ENCODE data around the gene MSANTD1.
A peak's percentile ranks its signal among the peaks of the same experiment; 100 is the strongest.

The MSANTD1 gene

DNA sequence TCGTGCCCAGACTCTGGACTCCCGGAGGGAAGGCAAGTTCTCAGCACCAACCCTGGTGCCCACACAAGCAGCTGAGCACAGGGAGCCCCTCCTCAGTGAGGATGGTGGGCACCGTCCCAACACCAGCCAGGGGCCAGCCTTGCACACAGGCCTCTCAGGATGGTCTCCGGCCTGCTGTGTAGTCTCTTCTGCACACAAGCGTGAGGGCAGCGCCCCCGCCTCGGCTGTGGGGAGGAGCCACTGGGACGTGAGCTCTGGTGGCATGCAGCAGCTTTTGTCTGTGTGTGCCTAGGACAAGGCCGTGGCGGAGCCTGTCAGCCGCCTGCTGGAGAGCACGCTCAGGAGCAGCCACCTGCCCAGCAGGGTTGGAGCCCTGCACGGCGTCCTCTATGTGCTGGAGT is 16.1 kb upstream of the MSANTD1 start:
- DNase-seq: no peak

- no peak for DNase-seq
These were observed 15.4 kb upstream of the MSANTD1 start for GRCh38 chr4:3233391-3234071.

DNA sequence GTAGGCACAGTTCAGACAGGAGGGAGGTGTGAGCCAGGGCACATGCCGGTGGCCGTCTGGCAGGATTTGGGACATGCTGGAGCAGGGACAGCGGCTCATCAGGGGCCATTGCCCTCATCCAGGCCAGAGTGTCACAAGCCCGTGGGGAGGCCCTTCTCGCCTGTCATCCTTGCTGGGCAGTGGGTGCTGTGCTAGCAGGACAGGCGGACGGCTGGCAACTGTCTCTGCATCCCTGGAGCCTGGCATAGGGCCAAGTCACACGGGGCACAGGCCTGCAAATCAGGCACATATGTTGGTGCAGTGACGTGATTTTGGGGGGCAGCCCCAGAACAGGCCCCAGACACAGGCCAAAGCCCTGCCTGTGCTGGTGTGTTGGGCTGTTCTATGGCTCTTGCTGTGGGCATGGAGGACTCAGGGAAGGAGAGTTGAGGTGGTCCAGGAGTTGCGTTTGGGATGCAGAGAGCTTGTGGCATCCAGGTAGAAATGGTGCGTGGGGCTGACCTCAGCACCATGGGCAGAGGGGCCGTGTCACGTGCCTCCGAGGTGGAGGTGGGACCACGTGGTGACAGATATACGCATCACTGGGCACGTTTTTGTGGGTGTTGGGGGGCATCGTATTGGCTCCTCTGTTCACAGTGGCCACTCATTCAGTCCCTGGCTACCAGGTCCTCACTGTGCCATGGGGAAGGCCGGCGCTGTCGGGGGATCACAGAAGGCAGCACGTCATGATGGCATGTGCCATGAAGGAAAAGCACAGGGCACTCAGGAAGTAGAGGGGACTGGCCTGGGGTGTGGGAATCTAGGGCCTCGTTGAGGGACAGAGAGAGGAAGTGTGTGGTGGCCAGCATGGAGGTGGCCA is 14.6 kb upstream of the MSANTD1 start:
- peak in 1 of 58 donors; percentile 20 for DNase-seq

- DNase-seq: no peak
These were observed 14.0 kb upstream of the MSANTD1 start for GRCh38 chr4:3235030-3235345.

DNA sequence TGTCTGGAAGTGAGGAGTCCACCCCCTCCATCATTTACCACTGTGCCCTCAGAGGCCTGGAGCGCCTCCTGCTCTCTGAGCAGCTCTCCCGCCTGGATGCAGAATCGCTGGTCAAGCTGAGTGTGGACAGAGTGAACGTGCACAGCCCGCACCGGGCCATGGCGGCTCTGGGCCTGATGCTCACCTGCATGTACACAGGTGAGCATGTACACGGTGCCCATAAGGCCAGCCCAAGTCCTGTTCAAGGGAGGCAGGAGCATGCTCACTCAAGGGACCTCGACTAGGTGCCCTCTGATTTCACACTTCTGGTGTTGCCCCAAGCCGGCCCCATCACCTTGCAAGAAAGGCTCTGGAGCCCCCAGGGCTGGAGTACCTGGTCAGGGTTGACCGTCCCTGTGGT is 13.4 kb upstream of the MSANTD1 start:
- no peak for DNase-seq

GRCh38 chr4:3236326-3236878 is 12.6 kb upstream of the MSANTD1 start:
- DNase-seq: no peak

DNA sequence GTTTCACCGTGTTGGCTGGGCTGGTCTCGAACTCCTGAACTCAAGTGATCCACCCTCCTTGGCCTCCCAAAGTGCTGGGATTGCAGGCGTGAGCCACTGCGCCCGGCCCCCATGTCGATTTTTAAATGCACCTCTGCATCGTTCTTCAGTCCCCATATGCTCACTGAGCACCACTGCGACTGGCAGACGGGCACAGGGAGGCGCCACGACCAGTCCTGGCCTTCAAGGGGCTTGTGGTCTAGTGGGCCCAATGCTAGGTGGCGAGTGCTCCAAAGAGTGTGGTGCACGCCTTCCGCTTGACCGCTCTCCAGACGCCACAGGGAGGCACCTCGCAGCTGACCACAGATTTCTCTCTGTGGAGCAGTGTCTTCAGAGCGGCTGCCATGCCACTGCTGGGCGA is 11.7 kb upstream of the MSANTD1 start:
- DNase-seq: no peak

DNA sequence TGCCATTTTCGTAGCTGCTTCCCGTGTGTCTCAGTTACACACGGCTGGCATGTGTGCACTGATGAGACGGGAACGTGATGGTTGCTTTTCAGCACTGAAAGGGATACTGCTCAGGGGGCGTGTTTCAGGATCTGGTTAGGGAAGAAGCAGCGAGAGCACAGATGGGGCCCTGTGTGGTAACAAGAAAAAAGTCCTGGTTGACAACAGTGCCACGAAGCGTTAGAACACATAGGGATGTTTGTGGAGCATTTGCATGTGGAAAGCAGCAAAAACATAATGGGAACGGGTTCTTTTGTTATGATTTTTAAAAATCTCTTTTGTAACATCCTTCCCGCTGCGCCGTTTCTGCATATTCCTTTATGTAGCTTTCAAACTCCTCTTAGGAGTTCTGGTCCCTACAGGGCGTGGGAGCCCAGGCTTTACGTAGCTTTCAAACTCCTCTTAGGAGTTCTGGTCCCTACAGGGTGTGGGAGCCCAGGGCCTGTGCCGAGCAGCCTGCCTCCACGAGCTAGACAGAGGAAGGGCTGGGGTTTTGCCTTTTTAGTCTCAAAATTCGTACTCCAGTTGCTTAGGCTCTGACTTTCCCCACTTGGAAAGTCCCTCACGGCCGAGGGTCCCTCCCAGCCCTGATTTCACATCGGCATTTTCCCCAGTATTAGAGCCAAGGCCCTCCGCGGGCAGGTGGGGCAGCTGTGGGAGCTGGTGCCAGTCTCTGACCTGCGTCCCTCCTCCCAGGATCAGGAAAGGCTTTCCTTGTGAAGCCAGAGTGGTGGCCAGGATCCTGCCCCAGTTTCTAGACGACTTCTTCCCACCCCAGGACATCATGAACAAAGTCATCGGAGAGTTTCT is 11.0 kb upstream of the MSANTD1 start:
- peak in 7 of 58 donors; percentile 19 to 54 (median 36) for DNase-seq

- DNase-seq: no peak
These were observed 10.2 kb upstream of the MSANTD1 start for GRCh38 chr4:3238721-3239120.

DNA sequence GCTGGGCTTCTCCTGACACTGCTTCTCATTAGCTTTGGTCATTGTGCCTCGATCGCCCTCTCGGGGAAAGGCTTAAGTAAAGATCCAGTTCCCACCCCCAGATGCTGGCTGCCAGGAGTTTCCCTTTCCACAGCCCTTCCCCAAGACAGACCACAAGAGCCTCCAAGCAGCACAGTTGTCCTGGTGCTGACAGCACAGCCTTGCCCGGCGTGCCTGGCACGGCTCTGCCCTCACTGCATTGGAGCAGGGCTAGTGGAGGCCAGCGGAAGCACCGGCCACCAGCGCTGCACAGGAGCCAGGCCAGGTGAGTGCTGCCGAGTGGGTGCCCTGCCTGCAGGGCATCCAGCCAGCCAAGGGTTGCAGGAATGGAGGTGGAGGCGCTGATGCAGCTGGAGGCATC is 9.7 kb upstream of the MSANTD1 start:
- DNase-seq: no peak

DNA sequence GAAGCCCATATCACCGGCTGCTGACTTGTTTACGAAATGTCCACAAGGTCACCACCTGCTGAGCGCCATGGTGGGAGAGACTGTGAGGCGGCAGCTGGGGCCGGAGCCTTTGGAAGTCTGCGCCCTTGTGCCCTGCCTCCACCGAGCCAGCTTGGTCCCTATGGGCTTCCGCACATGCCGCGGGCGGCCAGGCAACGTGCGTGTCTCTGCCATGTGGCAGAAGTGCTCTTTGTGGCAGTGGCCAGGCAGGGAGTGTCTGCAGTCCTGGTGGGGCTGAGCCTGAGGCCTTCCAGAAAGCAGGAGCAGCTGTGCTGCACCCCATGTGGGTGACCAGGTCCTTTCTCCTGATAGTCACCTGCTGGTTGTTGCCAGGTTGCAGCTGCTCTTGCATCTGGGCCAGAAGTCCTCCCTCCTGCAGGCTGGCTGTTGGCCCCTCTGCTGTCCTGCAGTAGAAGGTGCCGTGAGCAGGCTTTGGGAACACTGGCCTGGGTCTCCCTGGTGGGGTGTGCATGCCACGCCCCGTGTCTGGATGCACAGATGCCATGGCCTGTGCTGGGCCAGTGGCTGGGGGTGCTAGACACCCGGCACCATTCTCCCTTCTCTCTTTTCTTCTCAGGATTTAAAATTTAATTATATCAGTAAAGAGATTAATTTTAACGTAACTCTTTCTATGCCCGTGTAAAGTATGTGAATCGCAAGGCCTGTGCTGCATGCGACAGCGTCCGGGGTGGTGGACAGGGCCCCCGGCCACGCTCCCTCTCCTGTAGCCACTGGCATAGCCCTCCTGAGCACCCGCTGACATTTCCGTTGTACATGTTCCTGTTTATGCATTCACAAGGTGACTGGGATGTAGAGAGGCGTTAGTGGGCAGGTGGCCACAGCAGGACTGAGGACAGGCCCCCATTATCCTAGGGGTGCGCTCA is 8.7 kb upstream of the MSANTD1 start:
- DNase-seq: no peak

- no peak for DNase-seq
These were observed 7.9 kb upstream of the MSANTD1 start for GRCh38 chr4:3240936-3241522.

DNA sequence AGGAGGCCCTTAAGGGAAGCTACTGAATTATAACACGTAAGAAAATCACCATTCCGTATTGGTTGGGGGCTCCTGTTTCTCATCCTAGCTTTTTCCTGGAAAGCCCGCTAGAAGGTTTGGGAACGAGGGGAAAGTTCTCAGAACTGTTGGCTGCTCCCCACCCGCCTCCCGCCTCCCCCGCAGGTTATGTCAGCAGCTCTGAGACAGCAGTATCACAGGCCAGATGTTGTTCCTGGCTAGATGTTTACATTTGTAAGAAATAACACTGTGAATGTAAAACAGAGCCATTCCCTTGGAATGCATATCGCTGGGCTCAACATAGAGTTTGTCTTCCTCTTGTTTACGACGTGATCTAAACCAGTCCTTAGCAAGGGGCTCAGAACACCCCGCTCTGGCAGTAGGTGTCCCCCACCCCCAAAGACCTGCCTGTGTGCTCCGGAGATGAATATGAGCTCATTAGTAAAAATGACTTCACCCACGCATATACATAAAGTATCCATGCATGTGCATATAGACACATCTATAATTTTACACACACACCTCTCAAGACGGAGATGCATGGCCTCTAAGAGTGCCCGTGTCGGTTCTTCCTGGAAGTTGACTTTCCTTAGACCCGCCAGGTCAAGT is 6.9 kb upstream of the MSANTD1 start:
- DNase-seq: no peak

- DNase-seq: no peak
These were observed 5.7 kb upstream of the MSANTD1 start for GRCh38 chr4:3243136-3243780.

DNA sequence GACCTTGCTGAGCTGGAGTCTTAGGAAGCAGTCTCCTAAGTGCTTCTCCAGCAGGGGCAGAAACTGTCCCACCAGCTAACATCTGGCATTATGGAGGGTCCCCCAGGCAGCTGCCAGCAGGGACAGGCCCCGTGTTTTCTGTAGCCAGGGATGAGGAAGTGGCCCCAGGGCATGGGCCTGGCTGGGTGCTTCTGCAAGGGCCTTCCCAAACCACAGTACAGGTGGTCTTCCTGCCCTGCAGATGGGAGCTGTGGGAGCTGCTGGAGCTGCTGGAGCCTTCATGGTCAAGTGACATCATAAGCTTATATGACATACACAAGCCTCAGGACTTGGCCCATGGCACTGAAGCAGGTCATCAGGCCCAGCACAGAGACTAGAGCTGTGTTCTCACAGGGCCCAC is 5.0 kb upstream of the MSANTD1 start:
- no peak for DNase-seq

DNA sequence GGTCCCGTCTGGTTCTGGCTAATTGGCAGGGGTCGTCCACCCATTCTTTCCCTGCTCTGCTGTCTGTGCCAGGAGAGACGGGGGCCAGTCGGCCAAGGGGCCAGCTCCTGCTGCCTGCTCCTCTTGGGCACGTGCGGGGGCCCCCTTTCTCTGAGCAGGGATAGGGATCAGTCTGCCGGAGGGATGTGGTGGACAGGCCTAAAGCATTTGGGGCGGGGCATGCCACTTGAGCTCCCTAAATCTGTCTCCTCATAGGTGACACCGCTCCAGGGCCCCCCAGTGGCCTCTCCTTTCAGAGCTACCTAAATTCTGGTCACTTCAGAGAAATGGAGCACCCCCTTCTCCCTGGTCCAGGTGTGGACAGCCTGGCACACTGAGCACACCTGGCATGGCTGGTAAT is 4.2 kb upstream of the MSANTD1 start:
- DNase-seq: no peak

DNA sequence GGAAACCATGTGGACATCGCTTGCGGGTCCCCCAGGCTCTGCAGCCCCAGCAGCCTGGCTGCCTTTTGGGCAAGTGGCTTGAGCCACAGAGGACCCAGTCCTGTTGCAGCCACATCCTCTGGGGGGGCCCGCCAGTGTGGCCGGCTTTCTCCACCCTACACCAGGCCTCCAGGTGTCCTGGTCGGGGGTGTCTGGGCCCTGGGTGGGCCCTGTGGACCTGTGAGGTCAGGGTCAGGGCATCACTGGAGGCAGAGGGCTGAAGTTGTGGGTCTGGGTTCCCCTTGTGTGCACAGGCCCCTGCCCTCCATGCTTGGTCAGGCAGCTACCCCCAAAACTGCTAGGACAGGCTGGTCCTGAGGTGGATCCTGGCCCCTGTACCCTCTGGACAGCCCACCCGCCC is 3.3 kb upstream of the MSANTD1 start:
- DNase-seq: no peak

GRCh38 chr4:3246458-3247398 is 2.2 kb upstream of the MSANTD1 start:
- no peak for DNase-seq

Measured in anterior cingulate cortex (tissue), 58 donors.